GM19099 (cell line): ENCODE results near the gene CARMIL1.

Source experiments
- POLR2A ChIP-seq: IDR thresholded peaks from 3 replicates; pipeline ENCODE4 v1.6.1; 2011; ENCODE audit warnings: low read depth; ENCODE audit not compliant: insufficient read length; ENCODE audit errors: extremely low read depth

CARMIL1 gene

DNA sequence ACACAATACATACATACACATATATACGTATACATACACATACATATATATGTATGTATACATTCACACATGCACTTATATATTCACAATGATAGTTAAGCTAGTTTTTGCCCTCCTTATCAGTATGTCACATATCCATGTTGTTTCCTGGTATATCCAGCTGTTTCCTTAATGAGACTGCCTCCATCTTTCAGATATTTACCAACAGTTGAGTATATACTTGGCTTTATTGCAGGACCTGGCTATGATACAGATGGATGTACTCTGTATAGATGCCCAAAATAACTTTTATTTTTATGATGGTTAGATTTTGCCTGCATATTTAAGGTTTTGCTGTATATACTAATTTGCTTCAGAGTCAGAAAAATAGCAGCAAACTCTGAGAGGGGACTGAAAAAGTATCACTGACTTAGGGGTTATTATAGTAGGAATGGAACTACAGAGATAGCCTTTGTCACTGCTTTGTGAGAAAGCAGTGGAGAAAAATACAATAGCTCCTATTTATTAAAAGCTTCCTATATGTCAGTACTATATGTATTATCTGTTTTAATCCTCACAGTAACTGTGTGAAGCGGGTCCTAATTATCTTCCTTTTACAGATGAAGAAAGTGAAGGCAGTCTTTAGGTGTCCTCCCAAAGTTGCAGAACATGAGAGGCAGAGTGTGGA lies 35.5 kb downstream of the CARMIL1 start:
- TF ChIP-seq POLR2A = no peak

DNA sequence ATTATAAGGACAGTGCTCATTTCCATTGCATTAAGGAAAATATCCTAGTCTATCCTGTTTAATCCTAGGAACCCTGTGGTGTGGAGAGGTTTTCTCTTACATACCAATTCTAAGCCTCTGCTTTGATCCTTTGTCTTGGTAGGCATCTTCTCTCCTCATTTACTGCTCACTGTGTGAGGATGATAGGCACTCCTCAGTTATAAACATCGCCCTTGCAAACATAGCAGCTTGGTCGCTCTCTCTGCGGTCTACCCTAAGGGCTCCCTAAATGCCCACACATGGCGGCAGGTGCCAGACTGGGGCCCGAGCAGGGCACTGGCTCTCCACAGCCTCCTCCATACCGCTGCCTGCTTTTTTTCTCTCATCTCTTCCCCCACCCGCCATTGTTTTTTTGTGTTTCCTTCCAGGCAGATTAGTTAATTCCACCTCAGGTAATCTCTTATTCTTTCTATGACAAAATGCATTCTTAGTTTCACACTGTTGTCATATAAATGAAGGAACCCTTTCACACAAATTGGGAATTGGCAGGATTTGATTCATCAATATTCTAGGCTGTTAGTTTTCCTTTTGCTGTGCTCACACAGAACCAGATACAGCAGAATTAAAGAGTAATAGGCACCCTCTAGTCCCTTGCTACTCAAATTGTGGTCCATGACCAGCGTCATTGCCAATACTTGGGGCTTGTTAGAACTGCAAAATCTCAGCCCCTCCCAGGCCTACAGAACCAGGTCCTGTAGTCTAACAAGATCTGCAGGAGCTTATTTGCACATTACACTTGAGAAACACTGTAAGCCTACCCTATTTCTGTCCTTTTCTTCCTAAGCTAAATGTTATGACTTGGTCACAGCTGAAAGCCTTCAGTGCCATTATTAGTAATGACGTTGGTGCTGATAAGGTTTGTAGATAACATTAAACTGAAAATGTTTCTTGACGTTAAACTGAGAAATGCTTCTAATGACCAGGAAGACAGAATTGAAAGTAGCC lies 36.3 kb downstream of the CARMIL1 start:
- no peak for TF ChIP-seq POLR2A

DNA sequence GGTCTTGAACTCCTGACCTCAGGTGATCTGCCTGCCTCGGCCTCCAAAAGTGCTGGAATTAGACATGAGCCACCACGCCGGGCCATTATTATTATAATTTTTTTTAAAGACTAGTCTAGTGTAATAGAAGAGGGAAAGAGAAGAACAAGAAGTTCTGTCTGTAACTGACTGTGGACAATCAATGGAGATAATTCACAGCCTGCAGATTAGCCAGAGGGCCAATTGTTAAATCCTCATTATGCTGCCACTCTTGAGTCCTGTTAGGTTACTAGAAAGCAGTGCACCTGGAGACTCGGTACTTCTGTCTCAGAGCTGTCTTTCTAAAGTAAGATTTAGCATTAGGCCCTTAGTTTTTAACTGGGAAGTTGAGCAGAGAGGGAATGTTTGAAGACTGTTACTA lies 37.5 kb downstream of the CARMIL1 start:
- TF ChIP-seq POLR2A = no peak

DNA sequence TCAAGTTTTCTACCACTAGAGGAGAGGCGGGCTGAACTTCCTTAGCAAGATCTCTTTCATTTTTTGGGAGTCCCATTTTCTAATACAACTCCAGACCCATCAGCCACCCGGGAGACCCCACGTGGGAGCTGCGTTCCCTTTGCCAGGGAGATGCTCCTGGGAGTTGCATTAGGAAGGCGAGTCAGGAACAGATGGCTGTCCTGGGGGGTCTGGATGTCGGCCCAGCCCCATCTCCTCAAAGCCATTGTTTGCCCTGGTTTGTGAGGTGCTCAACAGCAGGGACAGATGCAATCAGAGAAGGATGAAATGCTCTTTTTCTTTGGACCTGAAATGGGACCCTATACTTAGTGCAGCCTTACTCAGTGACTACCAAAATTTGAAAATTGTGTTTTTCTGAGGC lies 39.4 kb downstream of the CARMIL1 start:
- TF ChIP-seq POLR2A = no peak

DNA sequence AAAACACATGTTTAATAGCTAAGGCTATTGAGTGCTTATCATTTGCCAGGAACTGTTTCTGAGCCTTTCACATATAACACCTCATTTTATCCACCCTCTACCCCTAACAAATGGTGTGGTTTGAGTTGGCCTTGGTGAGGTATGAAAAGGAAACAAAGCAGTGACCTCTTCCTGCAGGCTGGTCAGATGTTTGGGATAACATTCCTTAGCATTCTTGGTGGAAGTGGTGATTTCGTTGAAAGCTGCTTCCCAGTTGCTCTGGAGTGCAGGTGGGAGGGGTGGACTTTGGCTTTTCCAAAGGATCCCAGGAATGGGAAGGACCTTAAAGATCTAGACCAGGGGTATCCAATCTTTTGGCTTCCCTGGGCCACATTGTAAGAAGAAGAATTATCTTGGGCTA lies 41.3 kb downstream of the CARMIL1 start:
- TF ChIP-seq POLR2A = no peak

DNA sequence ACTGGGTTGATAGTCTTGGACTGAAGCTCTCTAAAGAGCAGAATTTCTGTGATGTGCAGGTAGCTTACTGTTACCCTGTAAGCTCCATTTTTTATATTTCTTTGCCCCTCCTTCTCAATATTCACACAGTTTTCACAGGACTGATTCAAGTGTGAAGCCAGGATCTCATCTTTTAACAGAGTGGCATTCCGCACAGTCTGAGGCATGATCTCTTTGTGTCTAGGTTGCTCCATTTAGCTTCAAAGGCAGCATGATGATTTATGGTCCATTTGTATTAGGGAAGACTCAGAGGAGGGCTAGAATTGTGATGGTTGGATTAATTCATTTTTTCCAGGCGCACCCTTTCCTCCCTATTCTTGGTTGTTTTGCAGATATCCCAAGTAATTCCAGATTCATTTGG lies 43.5 kb downstream of the CARMIL1 start:
- no peak for TF ChIP-seq POLR2A

DNA sequence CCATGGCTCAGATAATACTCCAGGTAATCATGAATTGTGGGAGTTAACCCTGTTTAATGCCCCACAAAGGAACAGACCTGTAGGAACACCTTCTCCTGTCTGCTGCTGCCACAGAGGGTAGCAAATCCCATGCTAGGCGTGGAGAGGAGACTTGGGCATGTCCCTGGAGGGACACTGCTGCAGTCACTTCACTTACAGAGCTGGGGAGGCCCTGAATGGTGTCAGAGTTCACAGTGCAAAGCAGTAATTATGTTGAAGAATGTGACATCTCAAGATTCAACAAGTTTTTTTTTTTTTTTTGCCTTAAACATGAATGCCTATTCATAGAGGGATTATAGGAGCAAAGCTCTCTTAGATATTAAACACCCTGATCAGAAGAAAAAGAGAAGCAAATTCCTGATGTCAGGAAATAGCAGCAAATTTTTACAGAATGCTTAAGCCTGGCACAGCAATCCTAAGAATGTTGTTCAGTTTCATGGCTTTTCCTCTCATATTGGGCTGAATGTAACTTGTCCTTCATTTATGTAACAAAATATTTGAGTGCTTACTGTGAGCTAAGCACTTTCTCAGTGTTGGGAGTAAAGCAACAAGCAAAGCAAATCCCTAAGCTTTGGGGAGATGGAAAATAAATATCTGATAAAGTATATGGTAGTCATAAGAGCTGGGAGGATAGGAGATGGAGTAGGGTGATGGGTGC lies 45.0 kb downstream of the CARMIL1 start:
- TF ChIP-seq POLR2A = no peak

DNA sequence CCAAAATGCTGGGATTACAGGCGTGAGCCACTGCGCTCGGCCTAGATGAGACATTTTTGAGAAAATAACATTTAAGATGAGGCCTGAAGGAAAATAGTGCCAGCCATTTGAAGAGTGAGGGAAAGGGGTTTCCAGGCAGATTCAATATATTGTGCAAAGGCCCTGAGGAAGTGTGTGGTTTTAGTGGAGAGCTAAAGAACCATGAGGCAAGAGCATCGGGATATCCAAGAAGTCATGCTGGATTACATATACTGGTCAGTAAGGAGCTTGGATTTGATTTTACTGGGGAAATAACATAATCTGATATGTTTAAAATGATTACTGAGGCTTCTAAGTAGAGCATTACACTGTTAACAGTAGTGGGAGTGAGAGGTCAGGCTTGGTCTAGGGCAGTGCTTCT lies 47.0 kb downstream of the CARMIL1 start:
- TF ChIP-seq POLR2A = no peak

DNA sequence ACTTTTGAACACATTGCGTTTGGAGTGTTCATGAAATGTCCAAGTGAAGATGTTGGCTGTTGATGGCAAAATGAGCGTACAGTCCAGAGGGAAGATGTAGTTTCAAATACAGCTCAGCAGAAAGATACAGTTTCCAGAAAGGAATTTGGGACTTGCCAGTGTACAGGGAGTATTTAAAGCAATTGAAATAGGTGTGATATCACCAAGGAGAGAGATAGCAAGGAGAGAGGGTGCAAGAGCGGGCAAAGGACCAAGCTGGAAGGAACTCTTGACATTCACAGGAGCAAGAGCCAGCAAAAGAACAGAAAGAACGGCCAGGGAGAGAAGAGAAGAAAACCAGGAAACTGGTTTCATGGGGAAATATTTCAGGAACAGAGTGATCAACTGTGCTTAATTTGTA lies 47.8 kb downstream of the CARMIL1 start:
- TF ChIP-seq POLR2A = no peak

DNA sequence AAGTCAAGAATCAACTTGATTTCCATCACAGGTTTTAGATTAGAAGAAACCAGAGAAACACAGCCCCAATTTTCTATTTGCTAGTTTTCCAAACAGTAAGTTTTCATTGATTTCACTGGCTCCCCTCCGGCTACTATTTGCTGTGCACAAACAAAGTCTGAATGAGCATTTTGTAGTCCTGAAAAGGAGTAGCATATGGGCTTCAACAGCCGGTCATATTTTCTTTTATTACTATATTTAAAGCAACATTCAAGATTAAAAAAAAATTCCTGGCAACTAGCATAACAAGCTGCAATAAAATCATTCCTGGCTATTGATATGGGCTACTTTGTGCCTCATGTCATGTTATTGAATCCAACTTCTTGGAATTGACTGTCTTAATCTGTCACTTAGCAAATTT lies 48.3 kb downstream of the CARMIL1 start:
- TF ChIP-seq POLR2A = no peak

DNA sequence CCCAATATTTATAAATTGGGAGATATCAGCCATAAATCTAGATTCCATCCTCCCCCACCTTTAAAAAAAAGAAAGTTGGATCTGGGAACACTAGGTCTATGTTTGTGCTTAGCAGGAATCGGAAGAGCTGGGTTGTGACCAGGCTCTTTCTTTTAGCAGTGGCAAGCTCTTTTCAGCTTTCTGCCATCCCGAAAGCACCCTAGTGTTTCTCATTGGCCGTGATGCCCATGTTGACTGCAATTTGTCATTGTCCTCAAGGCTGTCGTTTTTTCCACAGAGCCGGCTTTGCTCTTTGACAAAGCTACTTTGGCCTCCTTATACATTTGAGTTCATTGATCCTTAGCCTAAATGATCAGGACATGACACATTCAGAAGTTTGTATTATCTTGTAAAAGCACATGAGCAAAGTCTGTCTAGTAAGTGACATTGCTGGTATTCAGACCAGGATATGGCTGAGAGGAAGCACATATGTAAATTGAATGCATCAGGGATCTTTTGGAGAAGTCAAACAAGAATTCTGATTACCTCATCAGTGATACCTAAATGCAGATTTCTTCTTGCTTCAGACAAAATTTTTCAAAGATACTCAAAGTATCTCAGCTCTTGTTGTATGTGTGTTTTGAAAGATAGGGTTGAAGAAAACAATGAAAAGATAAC lies 50.1 kb downstream of the CARMIL1 start:
- TF ChIP-seq POLR2A = no peak

DNA sequence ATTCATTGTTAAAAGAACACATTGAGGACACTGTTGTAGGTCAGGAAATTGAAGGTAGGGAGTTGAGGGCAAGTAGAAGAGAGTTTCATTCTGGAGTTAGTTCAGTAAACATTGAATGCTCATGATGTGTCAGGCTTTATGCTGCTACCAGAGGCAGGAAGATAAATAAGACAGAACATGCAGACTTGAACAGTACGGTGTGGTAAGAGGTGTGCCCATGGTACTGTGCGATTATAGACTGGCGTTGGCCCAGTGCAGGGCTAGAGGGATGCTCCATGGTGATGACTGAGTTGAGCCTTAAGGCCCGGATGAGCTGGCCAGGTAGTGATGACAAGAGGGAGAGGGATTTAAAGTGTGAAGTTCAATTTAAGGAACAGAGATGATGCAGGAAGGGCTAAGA lies 50.8 kb downstream of the CARMIL1 start:
- TF ChIP-seq POLR2A = no peak

DNA sequence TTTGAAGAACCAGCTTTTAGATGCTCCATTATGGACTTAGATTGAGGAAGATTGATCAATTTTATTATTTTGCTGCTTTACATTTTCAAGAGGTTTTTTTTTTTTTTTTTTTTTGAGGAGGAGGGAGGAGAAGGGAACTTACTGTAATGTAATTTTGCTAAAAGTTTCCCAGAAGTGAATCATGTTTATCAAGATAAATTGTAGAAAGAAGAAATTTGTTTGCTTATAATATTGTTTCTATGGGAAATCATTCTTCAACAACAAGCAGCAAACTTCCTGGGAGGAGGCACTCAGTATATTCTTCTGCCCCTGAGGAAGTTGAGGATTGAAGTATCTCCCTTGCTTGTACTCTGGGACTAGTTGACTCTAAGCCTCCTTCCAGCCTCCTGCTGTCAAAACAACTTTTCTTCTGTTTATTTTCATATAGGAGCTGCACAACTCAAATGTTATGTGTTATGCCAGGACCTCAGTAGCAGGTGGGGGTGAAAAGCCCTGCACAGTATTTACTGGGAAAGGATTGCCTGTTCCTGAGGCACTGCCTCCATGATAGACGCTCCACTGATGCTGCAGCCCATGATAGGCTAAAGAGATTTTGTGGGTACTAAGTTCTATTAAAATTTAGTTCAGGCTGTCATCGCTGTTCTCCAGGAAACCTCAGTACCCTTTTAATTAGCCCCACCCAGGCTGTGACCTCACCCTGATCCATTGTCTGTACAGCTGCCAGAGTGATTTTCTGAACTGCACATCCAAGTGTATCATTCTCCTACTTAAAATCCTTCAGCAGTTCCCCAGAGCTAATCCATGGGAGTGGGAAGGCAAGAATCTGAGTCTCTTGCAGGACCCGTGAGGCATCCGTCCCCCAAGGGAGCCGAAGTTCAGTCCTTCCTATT lies 51.9 kb downstream of the CARMIL1 start:
- TF ChIP-seq POLR2A = no peak

DNA sequence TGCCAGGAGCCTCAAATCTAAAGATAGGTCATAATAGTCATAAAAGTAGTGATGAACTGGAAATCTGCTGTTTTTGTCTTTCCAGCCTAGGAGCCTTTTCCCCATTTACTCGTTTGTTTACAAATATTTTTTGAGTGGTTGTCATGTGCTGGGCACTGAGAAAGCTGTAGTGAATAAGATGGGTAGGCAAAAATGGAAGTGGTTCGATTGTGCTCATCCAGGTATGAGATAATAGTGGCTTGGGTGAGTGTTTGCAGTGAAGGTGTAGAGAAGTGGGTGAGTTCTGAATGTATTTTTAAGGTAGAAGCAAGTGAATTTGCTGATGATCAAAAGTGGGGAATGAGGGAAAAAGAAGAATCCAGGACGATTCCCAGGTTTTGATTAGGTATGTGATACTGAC lies 53.0 kb downstream of the CARMIL1 start:
- TF ChIP-seq POLR2A = no peak
